Measurements from ENCODE around the gene ITGA8.

- TF ChIP-seq, protein P1, sequence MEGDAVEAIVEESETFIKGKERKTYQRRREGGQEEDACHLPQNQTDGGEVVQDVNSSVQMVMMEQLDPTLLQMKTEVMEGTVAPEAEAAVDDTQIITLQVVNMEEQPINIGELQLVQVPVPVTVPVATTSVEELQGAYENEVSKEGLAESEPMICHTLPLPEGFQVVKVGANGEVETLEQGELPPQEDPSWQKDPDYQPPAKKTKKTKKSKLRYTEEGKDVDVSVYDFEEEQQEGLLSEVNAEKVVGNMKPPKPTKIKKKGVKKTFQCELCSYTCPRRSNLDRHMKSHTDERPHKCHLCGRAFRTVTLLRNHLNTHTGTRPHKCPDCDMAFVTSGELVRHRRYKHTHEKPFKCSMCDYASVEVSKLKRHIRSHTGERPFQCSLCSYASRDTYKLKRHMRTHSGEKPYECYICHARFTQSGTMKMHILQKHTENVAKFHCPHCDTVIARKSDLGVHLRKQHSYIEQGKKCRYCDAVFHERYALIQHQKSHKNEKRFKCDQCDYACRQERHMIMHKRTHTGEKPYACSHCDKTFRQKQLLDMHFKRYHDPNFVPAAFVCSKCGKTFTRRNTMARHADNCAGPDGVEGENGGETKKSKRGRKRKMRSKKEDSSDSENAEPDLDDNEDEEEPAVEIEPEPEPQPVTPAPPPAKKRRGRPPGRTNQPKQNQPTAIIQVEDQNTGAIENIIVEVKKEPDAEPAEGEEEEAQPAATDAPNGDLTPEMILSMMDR (IDR thresholded peaks at IDR 0.05) = no peak
- TF ChIP-seq POLR2A (IDR thresholded peaks at IDR 0.05) = no peak
Measured at GRCh38 chr10:15603446-15604011, 116.2 kb downstream of the ITGA8 start.
